Measurements from ENCODE around the gene FBXL7.

Gene FBXL7

GRCh38 chr5:15574128-15574527, 74.1 kb downstream of the FBXL7 start:
- H3K4me3 ChIP-seq (ENCODE audit: control insufficient read depth, low read depth, low read length): no peak overlapping the region
- no peak for DNase-seq (ENCODE audit: low read depth)
- TF ChIP-seq, protein P1, sequence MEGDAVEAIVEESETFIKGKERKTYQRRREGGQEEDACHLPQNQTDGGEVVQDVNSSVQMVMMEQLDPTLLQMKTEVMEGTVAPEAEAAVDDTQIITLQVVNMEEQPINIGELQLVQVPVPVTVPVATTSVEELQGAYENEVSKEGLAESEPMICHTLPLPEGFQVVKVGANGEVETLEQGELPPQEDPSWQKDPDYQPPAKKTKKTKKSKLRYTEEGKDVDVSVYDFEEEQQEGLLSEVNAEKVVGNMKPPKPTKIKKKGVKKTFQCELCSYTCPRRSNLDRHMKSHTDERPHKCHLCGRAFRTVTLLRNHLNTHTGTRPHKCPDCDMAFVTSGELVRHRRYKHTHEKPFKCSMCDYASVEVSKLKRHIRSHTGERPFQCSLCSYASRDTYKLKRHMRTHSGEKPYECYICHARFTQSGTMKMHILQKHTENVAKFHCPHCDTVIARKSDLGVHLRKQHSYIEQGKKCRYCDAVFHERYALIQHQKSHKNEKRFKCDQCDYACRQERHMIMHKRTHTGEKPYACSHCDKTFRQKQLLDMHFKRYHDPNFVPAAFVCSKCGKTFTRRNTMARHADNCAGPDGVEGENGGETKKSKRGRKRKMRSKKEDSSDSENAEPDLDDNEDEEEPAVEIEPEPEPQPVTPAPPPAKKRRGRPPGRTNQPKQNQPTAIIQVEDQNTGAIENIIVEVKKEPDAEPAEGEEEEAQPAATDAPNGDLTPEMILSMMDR (IDR thresholded peaks at IDR 0.05; ENCODE audit: control insufficient read depth, insufficient read depth, low read depth, low read length, missing control alignments): no peak

DNA sequence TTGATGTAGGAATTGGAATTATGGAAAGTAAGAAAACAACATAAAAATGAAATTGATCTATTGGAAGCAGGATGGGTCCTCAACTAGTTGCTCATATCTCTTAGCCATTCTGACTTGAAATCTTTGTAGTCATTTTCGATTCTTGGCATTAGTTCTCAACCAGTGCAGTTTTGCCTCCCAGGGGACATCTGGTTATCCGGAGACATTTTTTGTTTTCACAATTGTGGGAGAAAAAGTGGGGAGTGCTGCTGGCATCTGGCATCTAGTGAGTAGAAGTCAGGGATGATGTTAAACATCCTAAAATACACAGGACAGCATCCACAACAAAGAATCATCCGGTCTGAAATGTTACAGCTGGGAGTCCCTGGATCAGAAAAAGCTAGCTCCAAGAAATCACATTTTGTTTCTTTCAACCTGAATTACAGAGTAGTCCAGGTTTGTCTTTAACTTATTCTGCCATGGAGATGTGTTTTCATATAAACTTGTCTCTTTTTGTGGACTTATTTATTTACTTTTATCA, 74.9 kb downstream of the FBXL7 start:
- DNase-seq (ENCODE audit: low read depth): no peak
- TF ChIP-seq, protein P1 (IDR thresholded peaks at IDR 0.05; ENCODE audit: control insufficient read depth, insufficient read depth, low read depth, low read length, missing control alignments): no peak
- H3K4me3 ChIP-seq (ENCODE audit: control insufficient read depth, low read depth, low read length): no peak overlapping the region

- TF ChIP-seq, protein P1 (IDR thresholded peaks at IDR 0.05; ENCODE audit: control insufficient read depth, insufficient read depth, low read depth, low read length, missing control alignments): no peak
- DNase-seq (ENCODE audit: low read depth): no peak
- no peak overlapping the region for H3K4me3 ChIP-seq (ENCODE audit: control insufficient read depth, low read depth, low read length)
These were observed 75.7 kb downstream of the FBXL7 start for GRCh38 chr5:15575666-15576065.

DNA sequence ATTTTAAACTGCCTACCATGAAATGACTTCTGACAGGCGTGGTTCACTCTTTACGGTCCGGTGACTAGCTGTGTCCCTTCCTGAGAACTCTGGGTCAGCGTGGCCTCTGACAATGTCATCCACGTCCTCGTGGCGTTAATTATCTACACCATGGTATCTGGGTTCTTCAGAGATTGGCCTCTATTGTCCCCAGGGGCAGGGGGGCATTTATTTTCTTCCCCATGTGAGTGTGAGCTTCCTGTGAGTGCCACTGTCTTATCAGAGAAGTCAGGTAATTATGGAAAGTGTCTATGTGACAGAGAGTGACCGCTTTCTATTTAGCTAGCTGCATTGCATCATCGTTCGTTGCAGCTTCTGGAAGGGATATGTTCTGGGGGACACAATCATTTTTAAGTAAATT, 77.2 kb downstream of the FBXL7 start:
- H3K4me3 ChIP-seq (ENCODE audit: control insufficient read depth, low read depth, low read length): no peak overlapping the region
- TF ChIP-seq, protein P1 (IDR thresholded peaks at IDR 0.05; ENCODE audit: control insufficient read depth, insufficient read depth, low read depth, low read length, missing control alignments): no peak
- DNase-seq (ENCODE audit: low read depth): no peak

DNA sequence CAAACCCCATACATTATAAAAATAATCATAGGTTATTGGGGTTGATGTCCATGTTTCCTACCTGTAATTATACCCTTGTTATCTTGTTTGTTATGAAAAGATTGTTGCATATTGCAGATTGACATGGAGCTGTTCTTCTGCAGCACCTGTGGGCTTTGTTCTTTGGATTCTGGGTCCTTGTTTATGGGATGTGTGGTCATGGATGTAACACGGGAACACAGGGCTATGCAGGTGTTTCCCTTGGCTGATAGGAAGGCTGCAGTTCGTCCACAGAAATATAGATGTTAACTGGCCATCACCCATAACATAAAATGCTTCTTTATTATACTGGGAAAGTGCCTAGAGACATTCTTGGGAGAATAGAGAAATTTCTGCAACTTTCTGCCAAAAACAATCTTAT, 77.9 kb downstream of the FBXL7 start:
- TF ChIP-seq, protein P1 (IDR thresholded peaks at IDR 0.05; ENCODE audit: control insufficient read depth, insufficient read depth, low read depth, low read length, missing control alignments): no peak
- H3K4me3 ChIP-seq (ENCODE audit: control insufficient read depth, low read depth, low read length): no peak overlapping the region
- no peak for DNase-seq (ENCODE audit: low read depth)

DNA sequence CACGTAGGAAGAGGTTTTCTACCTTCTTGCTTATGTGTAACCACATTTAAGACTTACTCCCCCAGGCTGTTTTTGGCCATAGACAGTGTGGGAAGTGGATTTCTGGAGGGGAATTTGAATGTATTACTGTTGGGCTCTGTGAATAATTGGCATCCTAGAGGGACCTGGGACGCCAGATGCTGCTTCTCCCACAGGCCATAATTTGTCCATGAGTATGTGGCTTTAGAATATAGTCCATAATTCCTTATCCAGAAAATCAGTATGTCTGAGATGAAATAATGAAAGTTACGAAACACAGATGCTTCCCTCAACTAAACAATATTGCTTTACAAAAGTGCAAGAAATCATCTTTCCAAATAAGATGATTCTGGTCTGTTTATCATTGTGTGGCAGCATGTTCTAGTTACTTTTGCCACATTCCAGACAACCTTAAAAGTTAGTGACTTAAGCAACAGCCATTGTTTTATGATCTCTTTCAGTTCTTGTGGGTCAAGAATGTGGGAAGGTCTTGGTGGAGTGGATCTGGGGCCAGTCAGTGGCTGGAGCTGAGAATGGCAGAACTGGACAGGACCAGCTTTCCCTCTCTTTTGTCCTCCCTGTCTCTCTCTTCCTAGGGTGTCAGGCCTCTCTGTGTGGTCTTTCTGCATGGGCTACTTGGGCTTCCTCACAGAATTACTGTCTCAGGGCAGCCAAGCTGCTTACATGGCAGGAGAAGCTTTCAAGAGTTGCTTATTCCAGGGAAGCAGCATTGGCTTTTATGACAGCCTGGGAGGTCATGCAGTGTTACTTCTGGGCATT, 79.4 kb downstream of the FBXL7 start:
- peak; percentile 32 for DNase-seq (ENCODE audit: low read depth)
- no peak overlapping the region for H3K4me3 ChIP-seq (ENCODE audit: control insufficient read depth, low read depth, low read length)
- TF ChIP-seq, protein P1 (IDR thresholded peaks at IDR 0.05; ENCODE audit: control insufficient read depth, insufficient read depth, low read depth, low read length, missing control alignments): no peak

Data from AG09309 (cell line).